GM18517 (cell line): Measurements from ENCODE around the gene PLXNB1.

Experiments
- ATAC-seq: cut with Tn5 transposase; IDR thresholded peaks from one replicate; pipeline ENCODE4 v1.9.1; 2021; ENCODE audit warnings: mild to moderate bottlenecking, moderate library complexity; ENCODE audit not compliant: unreplicated experiment

The PLXNB1 gene

DNA sequence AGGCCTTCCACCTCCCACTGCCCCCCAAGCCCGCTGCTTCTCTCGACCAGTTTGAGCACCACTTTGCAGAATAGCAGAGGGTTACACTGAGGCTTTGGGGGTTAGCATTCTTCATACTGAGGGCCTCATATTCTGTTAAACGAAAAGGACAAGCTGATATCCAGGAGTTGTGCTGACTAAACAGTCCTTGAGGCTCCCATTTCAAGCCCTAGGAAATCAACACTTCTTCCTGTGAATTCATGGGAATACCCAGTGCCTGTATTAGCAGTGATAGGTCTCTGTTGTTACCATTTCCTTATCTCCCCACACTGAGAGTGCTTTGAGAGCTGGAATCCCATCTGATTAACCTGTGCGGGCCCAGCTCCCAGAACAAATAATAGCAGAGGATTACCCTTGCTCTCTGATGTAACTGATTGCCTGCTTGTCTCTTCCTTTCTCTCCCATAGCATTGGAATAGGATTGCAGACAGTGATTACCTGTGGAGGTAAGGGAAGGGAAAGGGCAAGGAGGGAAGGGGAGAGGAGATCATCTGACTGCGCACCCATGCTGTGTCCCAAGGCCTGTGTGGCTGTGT lies 56.9 kb downstream of the PLXNB1 start:
- ATAC-seq = no peak

DNA sequence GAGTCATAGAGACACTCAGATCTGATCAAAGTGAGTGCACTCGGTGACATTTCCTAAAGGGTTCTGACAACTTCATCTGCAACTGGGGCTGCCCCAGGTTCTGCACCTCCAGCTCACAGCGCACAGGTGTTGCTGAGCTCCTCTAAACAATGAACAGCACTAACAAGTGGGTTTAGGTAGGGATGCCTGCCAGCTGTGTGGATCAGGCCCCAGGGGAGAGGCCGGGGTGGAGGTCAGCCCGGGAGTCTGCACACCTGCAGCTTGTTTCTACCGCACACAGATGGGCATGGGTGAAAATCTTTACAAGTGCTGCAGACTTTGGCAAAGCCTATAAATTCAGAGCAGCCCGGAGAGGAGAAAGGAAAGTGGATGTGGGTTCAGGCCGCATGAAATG lies 57.5 kb downstream of the PLXNB1 start:
- ATAC-seq = no peak

DNA sequence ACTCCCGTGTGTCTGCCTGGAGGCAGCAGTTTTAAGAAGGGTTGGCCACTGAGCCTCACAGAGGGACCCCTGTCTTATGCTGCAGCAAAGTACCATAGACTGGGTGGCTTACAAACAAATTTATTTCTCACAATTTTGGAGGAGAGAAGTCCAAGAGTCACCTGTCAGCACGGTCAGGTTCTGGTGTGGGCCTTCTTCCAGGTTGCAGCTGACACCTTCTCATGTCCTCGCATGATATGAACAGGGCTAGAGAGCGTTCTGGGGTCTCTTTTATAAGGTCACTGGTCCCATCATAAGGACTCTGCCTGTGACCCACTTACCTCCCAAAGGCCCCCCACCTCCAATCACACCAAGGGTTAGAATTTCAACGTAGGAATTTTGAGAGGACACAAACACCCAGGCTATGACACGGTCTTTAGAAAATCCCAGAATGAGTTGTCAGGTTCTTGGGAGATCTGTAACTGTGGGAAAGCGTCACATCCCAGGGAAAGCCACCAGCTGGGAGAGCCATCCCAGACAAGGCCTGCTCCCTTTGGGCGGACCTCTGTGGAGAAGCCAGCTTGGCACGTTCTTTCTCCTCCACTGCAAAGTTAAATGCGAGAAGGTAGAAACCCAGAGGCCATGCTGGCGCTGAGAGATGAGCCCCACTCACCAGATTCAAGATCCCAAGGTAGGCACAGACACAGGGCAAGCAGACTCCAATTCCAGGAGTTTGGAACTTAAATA lies 58.1 kb downstream of the PLXNB1 start, which contains the start of gene FBXW12:
TSS of gene FBXW12 (plus strand) at position 569 of the 726 bp plus-strand sequence. CDS start 549 bp downstream, outside the sequence.
- ATAC-seq = no peak

DNA sequence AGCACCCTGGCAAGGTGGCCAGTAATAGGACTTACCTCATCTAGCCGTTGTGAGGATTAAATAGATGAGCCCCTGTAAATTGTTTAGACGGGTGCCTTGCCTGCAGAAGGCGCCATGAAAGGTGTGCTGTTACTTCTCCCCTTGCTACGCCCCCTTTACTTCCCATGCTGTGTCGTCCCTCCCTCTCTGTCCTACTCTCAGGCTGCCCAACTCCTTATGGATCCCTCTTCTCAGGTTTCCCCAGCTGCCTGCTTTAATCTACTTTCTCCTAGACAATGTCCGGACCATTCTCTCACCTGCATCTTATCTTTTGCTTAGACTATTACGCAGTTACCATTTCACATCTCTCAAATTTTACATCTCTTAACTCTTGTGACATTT lies 59.6 kb downstream of the PLXNB1 start:
- ATAC-seq = no peak

DNA sequence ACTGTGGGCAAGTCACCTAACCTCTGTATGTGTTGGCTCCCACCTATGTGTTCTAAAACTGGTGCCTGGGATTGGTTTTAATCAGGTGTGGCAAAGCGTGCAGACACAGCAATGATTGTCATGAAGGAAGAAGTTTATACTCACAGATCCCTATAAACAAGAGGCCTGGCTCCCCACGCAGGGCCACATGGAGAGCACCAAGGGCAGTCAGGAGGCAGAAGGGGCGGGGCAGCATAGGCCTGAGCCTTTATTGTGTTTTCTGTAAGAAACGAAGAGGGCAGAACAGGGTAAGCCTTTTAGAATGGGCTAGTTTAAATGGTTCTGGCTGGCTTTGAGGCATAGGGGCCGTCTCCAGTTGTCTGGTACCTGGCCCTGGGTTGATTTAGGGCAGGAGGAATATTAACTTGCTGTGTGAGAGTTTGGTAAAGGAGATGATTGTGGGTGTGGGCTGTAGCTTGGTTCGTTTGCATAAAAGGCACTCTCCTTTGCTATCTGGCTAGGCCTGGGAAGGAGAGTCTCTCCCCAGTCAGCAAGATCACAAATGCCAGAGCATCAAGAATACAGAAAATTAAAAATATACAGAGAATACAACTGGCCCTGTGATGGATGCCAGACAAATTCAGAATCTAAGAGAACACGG lies 60.1 kb downstream of the PLXNB1 start:
- ATAC-seq = no peak

DNA sequence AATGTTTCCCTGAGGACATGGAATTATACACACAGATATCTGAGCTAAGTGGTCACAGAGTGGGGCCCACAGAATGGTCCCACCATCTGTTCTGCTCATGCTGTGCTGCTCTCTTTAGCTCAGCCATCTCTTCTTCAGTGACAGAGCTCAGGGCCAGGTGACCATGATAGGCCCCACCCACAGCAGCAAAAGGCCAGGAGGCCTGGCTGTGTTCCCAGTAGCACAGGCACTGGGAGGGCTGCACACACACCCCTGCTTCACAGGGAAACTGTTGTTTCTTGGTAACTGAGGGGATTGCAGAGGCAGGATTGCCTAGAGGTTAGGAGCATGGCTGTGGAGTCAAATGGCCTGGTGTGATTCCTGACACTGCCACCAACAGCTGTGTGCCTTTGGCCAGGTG lies 62.7 kb downstream of the PLXNB1 start:
- no peak for ATAC-seq

DNA sequence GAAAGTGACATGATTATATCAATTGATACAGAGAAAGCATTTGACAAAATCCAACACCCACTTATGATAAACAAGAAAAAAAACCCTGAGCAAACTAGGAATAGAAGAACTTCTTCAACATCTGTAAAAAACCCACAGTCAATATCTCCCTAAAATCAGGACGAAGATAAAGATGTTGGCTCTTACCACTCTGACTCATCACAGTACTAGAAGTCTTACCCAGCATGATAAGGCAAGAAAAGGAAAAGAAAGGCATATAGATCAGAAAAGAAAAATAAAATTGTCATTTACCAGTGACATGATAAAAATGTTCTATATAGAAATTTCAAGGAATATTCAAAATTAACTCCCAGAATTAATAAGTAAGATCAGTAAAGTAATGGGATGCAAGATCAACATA lies 65.0 kb downstream of the PLXNB1 start:
- no peak for ATAC-seq

DNA sequence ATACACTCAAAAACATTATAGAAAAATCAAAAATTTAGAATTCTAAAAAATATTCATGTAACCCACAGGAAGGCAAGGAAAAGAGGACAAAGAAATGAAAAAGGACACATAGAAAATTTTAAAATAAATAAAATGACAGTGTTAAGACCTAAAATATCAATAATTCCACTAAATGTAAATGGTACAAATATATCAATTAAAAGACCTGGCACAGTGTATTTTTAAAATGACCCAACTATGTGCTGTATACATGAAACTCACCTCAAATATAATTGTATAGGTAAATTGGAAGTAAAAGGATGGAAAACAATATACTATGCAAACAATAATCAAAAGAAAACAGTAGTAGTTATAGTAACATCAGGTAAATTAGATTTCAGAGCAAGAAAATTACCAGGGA lies 68.0 kb downstream of the PLXNB1 start:
- ATAC-seq = no peak

DNA sequence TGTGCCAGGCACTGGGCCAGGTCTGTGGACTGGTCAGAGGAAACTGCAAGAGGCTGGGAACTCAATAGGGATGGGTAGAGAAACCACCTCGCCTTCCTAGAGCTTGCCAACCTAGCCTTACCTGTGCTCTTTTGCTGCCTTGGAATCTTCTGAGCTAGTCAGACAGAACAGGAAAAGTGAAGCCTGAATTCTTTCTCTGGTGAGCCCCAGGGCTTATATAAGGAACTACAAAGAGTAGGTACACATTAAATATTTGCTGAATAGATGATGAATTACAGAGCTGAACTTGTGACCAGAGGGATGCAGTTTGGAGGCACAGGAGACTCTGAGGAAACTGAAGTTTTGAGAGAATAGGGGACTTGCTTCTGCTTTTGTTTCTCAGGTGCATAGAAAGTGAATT lies 73.5 kb downstream of the PLXNB1 start:
- ATAC-seq = no peak

DNA sequence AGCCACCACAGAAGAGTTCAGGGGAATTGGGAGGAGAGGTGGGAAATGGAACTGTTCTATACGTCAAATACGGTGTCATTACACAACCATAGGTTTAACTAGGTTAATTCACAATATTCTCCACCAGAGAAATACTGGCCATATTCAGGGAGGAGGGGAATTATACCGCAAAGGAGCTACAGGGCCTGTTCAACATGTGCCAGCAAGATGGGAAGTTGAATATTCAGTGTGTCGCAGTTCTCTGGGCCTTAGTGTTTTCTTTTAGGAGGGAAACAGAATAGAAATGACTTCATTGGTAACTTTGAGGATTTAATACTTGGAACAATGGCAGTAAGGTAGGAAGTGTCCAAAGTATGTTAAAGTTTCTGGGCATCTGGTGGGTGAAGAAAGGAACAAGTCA lies 75.9 kb downstream of the PLXNB1 start:
- ATAC-seq = no peak
